Adrenal gland (tissue), 12 donors: Measurements from ENCODE around the gene ZNF776. TPM values are rescaled to one million over a fixed set of nuclear protein-coding genes. Genes with fewer than 3 reads are reported as not detected.
A peak's percentile ranks its signal among the peaks of the same experiment; 100 is the strongest.

Source experiments
- DNase-seq, 7 donors: peaks; one replicate each; pipeline ENCODE4 v3.0.0-alpha.2; 2019 to 2020
- H3K27ac ChIP-seq, 5 donors: fragments of 200-600 bp; sonication (generic) in 4 of 5; 1 replicate in 3 of 5; 2 replicates in 2 of 5; pipeline versions ENCODE4 v1.5.1 to v1.8.0; 2016 to 2020; ENCODE audit warnings: mild to moderate bottlenecking in 1 of 5
- H3K27me3 ChIP-seq: fragments of 200-600 bp; 2 replicates; pipeline ENCODE4 v1.8.0; 2021
- H3K36me3 ChIP-seq, 2 donors: fragments of 200-600 bp; replicated peaks in 1 of 2; 1 replicate in 1 of 2; 2 replicates in 1 of 2; pipeline versions ENCODE4 v1.5.1 to v1.8.0; 2018 to 2022
- H3K4me1 ChIP-seq, 2 donors: fragments of 200-600 bp; replicated peaks in 1 of 2; 1 replicate in 1 of 2; 2 replicates in 1 of 2; pipeline versions ENCODE4 v1.5.1 to v1.8.0; 2018 to 2021
- H3K4me3 ChIP-seq, 4 donors: fragments of 200-600 bp; sonication (generic) in 3 of 4; one replicate each; pipeline ENCODE4 v1.5.1; 2016 to 2018
- H3K9me3 ChIP-seq, 3 donors: fragments of 200-600 bp; sonication (generic) in 1 of 3; replicated peaks in 1 of 3; 1 replicate in 2 of 3; 2 replicates in 1 of 3; pipeline versions ENCODE4 v1.5.1 to v1.8.0; 2016 to 2021
- POLR2A ChIP-seq, 2 donors: fragments of 450-650 bp; IDR thresholded peaks; one replicate each; pipeline ENCODE4 v1.6.1; 2017; ENCODE audit warnings: antibody characterized with exemption in 2 of 2, mild to moderate bottlenecking in 2 of 2, moderate library complexity in 1 of 2
- WGBS, 4 donors: extraction: QIAGEN DNeasy Blood & Tissue Kit in 2 of 4; methylation state at CpG; one replicate each; pipeline versions ENCODE4 v1.1.5 to v1.1.7; 2013 to 2017; 5-methylcytosine and 5-hydroxymethylcytosine counted together
- intact Hi-C, 2 donors: fragments of 100-400 bp; cut with DNase I; formaldehyde crosslinking; loops; one replicate each; pipeline versions ENCODE4 v1.14.1 to v1.15.0; 2022 to 2023
- polyA plus RNA-seq, 3 donors: library from polyadenylated mRNA; stranded (reverse); fragments of 200-250 nt in 2 of 3; fragments of 350-450 nt in 1 of 3; fragmentation: Illumina TruSeq in 1 of 3; extraction: RNeasy Lipid Tissue Mini Kit (QIAGEN cat#74804) in 1 of 3; gene quantifications; one replicate each; pipeline ENCODE4 v1.2.3, GENCODE V29; 2013 to 2014
- total RNA-seq, 9 donors: library from RNA; depleted of rRNA in 4 of 9; stranded (reverse); fragments of >200 nt in 4 of 9; fragments of 120-200 nt in 1 of 9; fragmentation: NEBNext Ultra II Directional in 1 of 9; extraction: Animal tissue kit (Norgen Biotek cat#: 25700) in 1 of 9; gene quantifications; one replicate each; pipeline versions ENCODE4 v1.1.0 to v1.2.4, GENCODE V29; 2013 to 2023
- TF ChIP-seq, protein P1 (sequence below), 6 experiments: fragments of 450-650 bp in 4 of 6; fragments of 200-600 bp in 2 of 6; sonication (generic) in 1 of 6; IDR thresholded peaks; 1 replicate in 5 of 6; 2 replicates in 1 of 6; pipeline versions ENCODE4 v1.5.1 to v1.8.0; 2016 to 2021; ENCODE audit warnings: antibody characterized with exemption in 6 of 6, mild to moderate bottlenecking in 2 of 6, moderate library complexity in 1 of 6
- donor health status: healthy with polysubstance abuse.
- donor health status: Bipolar disorder and iron deficiency.
- donor health status: DM: yes; HTN: yes; CAD: no.
- donor health status: DM: no; HTN: no; CAD: no.
- donor health status: DM: no; HTN: no; CAD: no.
- donor health status: DM: yes; HTN: yes; CAD: no.

Gene ZNF776
- total and polyA plus RNA-seq, 12 donors = 2.2 to 26.3 (median 14.2) TPM

DNA sequence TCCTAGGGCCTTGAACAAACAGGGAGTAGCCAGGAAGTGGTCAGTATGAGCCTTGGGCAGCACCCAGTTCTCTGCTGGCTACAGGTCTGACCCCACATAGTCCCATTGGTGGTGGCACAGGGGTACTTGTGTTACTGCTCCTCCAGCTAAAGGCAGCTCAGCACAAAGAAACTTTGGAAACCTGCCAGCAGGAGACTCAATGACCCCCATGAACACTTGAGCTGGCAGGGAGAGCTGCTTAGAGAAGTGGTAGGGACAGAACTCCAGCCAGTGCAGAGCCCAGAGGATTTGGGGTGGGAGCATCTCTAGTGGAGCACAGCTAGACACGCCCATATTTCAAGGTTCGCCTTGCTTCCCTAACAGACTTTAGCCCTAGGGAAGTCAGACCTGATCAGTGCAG is 12.5 kb downstream of the ZNF776 start:
- Histone ChIP-seq H3K36me3 (peaks cover 0 to 22% of the 10 kb centered on the region in 2 donors), H3K4me3 (no peak overlapping the region), H3K9me3 (peaks cover 0 to 18% (median 0%) of the 10 kb centered on the region in 3 donors), H3K27ac (no peak overlapping the region), H3K27me3 (no peaks in the 10 kb centered on the region), H3K4me1 (no peaks in the 10 kb centered on the region)
- 94 to 100% (median 98%) methylated on average over 1 to 2 of the region's 2 CpGs for WGBS, 4 donors
- intact Hi-C loops = no loop called here
- TF ChIP-seq, protein P1, sequence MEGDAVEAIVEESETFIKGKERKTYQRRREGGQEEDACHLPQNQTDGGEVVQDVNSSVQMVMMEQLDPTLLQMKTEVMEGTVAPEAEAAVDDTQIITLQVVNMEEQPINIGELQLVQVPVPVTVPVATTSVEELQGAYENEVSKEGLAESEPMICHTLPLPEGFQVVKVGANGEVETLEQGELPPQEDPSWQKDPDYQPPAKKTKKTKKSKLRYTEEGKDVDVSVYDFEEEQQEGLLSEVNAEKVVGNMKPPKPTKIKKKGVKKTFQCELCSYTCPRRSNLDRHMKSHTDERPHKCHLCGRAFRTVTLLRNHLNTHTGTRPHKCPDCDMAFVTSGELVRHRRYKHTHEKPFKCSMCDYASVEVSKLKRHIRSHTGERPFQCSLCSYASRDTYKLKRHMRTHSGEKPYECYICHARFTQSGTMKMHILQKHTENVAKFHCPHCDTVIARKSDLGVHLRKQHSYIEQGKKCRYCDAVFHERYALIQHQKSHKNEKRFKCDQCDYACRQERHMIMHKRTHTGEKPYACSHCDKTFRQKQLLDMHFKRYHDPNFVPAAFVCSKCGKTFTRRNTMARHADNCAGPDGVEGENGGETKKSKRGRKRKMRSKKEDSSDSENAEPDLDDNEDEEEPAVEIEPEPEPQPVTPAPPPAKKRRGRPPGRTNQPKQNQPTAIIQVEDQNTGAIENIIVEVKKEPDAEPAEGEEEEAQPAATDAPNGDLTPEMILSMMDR (IDR thresholded peaks at IDR 0.05) = no peak
- no peak for TF ChIP-seq POLR2A (IDR thresholded peaks at IDR 0.05)
- no peak for DNase-seq

DNA sequence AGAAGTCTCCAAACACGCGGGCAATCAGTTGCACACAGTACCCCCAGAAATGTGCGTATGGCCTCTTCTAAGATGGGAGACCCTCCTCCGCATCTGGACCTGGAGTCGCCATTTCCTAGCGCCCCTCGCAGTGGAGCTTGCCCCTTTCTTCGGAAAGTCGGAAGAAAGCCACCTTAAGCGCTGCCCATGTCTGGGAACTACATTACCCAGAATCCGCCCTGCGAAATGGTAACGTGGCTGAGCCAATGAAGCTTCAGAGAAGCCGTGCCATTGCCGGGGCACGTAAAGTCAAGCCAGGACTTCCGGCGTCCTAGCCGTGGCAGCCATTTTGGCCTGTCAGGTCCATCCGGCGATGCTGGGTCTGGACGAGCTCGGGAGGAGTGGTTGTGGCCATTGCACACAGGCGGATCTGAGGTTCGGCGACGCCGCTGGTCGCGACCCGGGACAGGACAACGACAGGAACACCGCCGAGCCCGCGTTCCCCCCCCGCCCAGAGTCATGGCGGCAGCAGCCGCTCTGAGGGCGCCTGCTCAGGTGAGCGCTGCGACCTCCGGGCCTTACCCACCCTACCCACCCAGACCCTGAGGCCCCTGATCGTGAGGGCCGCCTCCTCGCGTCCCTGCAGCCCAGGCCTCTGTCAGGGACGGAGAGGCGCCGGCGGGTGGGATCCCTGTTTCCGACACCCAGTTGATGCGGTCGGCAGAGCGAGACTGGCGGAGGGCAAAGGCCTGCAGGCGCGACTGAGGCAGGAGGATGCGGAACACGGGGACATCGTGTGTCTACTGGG is 22.9 kb downstream of the ZNF776 start, which contains the start of gene ZNF586:
ZNF586 (plus strand) TSS at position 332 of the 787 bp plus-strand sequence; CDS start at position 499, 167 bp downstream.
- H3K27ac ChIP-seq = peak within 1 kb of the TSS in 4 of 5 donors; percentile 56 to 91 (median 86)
- peak within 1 kb of the TSS in 3 of 4 donors; percentile 62 to 85 (median 68) for H3K4me3 ChIP-seq
- peaks cover 0 to 15% of the 10 kb centered on the region in 2 donors for H3K4me1 ChIP-seq
- WGBS, 4 donors = 2 to 6% (median 3%) methylated on average over 24 to 61 of the region's 61 CpGs
- no peaks in the 10 kb centered on the region for H3K27me3 ChIP-seq
- H3K9me3 ChIP-seq = no peaks in the 10 kb centered on the region
- H3K36me3 ChIP-seq = no peaks in the 10 kb centered on the region
- peak; percentile 88 to 97 (median 93) for DNase-seq
- TF ChIP-seq, protein P1 (IDR thresholded peaks at IDR 0.05) = no peak
- peak in 1 of 2 donors; percentile 63 for TF ChIP-seq POLR2A (IDR thresholded peaks at IDR 0.05)
- intact Hi-C loops = no loop called here

DNA sequence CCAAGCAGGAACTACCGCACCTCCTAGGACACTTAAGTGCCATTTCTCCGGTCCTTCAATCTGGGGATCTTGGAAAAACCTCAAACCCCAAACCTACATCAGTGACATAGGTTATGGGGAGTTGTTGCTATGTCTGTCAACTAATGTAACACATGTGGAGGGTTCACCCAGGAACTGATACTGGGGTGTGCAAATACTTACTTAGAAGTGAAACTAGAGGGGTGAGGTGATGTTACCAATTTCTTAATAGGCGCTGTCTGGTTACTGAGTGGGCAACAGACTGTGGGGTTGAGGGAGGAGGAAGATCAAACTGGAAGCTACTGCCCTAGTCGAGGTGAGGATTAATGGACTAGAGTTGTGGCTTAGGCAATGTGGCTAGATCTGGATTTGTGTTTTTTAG is 24.8 kb downstream of the ZNF776 start:
- H3K9me3 ChIP-seq = no peaks in the 10 kb centered on the region
- TF ChIP-seq, protein P1 (IDR thresholded peaks at IDR 0.05) = no peak
- H3K4me1 ChIP-seq = peaks cover 0 to 15% of the 10 kb centered on the region in 2 donors
- H3K4me3 ChIP-seq = no peak overlapping the region
- H3K27ac ChIP-seq = no peak overlapping the region
- H3K27me3 ChIP-seq = no peaks in the 10 kb centered on the region
- intact Hi-C loops = no loop called here
- DNase-seq = no peak
- WGBS, 4 donors = 93 to 97% (median 94%) methylated on average over 2 to 4 of the region's 4 CpGs
- H3K36me3 ChIP-seq = no peaks in the 10 kb centered on the region

DNA sequence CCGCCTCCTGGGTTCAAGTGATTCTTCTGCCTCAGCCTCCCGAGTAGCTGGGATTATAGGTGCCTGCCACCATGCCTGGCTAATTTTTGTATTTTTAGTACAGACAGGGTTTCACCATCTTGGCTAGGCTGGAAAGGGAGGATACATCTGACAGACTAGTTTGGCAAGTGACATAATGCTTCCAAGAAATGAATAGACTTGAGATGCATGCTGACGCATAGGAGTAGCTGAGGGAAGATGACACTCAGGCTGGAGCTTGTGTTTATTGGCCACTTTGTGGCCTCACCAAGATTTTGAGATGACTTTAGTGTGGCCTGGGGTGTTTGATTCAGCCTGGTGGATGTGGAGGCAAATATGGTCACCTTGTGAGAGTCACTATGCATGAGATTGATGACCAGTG is 26.9 kb downstream of the ZNF776 start:
- TF ChIP-seq POLR2A (IDR thresholded peaks at IDR 0.05) = no peak
- TF ChIP-seq, protein P1 (IDR thresholded peaks at IDR 0.05) = no peak
- no peak for DNase-seq
- peaks cover 0 to 16% of the 10 kb centered on the region in 2 donors for H3K36me3 ChIP-seq
- peaks cover 0 to 15% of the 10 kb centered on the region in 2 donors for H3K4me1 ChIP-seq
- H3K27ac ChIP-seq = no peak overlapping the region
- no peaks in the 10 kb centered on the region for H3K27me3 ChIP-seq
- no peak overlapping the region for H3K4me3 ChIP-seq
- intact Hi-C loops = no loop called here
- 92 to 100% (median 99%) methylated on average over 1 to 3 of the region's 3 CpGs for WGBS, 4 donors
- peaks cover 0 to 2% (median 0%) of the 10 kb centered on the region in 3 donors for H3K9me3 ChIP-seq
